ENCODE measurements around the gene KCMF1. TPM values are rescaled to one million over a fixed set of nuclear protein-coding genes. Genes with fewer than 3 reads are reported as not detected.

KCMF1 gene
- polyA plus RNA-seq, 1 donor: 43.9 TPM

DNA sequence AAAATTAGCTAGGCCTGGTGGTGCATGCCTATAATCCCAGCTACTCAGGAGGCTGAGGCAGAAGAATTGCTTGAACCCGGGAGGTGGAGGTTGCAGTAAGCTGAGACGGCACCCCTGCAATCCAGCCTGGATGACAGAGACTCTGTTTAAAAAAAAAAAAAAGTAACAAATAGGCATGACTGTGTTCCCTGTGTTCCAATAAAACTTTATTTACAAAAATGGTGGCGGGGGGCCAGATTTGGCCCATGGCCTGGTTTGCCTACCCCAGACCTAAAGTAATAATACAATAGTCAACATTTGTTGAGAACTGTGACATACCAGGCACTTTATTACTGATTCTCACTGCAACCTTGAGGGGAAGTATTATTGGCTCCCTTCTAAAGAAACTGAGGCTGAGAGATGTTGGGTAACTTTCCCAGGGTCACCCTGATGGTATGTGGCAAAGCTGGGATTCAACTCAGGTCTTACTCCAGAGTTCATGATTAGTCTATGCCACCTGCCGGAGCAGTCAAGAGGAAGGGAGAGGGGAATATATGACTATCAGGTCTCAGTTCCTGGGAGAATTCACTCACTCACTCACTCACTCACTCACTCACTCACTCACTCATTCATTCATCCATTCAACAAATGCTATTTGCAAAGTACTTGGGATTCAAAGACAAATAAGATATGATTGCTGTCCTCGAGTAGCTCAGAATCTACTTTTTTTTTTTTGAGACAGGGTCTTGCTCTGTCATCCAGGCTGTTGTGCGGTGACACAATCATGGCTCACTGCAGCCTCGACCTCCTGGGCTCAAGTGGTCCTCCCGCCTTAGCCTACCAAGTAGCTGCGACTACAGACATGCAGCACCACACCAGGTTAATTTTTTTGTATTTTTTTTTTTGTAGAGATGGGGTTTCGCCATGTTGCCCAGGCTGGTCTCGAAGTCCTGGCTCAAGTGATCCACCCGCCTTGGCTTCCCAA lies 14.3 kb upstream of the KCMF1 start:
- no peak for DNase-seq (ENCODE audit: low read depth)

DNA sequence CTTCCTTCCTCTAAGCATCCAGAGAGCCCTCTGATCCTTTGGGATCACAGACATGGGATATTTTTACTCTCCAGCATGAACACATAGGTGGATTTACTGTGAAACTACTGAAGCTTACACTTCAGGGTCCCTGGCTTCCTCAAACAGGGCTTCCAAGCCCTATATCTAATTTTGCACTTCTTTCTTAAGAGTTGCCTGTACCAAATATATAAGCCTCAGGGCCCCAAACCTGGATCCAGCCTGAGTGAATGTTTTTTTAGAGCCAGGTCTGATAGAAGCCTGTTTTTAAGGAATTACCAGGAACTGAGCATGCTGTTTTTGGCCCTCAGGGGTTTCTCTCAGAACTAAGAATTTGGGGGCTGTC lies 13.2 kb upstream of the KCMF1 start:
- no peak for DNase-seq (ENCODE audit: low read depth)

GRCh38 chr2:84958135-84959059 lies 12.6 kb upstream of the KCMF1 start:
- no peak for DNase-seq (ENCODE audit: low read depth)

DNA sequence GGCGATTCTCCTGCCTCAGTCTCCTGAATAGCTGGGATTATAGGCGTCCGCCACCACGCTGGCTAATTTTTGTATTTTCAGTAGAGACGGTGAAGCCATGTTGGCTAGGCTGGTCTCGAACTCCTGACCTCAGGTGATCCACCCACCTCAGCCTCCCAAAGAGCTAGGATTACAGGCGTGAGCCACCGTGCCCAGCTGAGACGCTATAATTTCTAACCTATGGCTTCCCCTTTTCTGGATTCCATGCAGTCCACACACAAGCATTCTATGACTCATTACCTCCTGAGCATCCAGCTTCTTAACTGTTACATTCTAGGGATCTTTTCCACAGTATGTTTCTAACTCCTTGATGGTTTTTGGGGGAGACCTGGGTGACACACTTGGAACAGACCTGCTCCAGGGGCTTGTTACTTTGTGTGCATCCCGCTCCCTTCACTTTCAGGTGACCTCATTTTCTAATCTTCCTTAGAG lies 11.8 kb upstream of the KCMF1 start:
- DNase-seq (ENCODE audit: low read depth): no peak

- DNase-seq (ENCODE audit: low read depth): no peak
These were observed 11.1 kb upstream of the KCMF1 start for GRCh38 chr2:84959566-84960506.

DNA sequence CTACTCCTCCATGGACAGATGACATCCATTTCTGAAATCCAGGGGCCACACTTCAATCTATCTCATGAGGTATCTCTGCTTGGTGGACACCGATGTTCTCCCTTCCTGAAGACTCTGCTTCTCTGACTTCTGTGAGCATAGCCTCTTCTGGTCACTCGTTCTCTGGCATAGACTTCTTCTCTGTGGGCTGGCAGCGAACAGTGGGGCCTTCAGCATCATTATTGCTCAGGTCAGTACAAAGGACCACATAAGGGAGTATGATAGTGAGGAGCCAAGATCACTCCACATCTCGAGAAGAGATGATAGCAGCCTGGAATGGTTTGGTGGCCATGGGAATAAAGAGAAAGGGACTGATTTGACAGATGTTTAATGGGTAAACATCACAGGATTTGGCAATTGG lies 8.0 kb upstream of the KCMF1 start:
- no peak for DNase-seq (ENCODE audit: low read depth)

DNA sequence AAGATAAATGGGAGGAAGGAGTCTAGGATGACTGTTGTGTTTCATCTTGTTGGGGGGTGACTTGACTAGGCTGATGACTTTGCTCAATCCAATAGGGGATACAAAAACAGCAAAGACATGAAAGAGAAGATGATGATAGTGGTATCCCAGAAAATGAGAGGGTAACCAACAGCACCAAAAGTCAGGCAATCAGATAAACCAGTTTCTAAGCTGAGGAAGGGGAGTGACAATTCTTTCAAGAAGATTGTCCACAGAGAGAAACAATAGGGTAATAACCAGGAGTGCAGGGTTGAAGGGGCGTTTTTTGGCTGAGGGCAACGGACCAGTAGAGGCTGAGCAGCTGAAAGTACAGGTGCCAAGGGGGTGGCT lies 7.7 kb upstream of the KCMF1 start:
- no peak for DNase-seq (ENCODE audit: low read depth)

GRCh38 chr2:84963692-84964405 lies 7.1 kb upstream of the KCMF1 start:
- DNase-seq (ENCODE audit: low read depth): no peak

- no peak for DNase-seq (ENCODE audit: low read depth)
These were observed 6.4 kb upstream of the KCMF1 start for GRCh38 chr2:84964406-84965191.

DNA sequence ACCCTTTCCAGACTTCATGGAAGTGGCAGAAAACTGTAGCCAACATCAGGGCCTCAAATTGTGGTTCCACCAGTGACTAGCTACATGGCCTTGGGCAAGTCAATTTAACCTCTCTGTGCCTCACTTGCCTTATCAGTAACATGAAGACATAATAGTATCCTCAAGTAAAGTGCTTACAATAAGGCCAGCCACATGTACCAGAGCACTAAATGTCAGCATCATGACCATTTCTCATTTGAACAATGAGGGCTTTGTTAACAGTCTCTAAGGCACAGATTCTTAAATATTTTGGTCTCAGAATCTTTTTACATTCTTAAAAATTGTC lies 5.8 kb upstream of the KCMF1 start:
- no peak for DNase-seq (ENCODE audit: low read depth)

DNA sequence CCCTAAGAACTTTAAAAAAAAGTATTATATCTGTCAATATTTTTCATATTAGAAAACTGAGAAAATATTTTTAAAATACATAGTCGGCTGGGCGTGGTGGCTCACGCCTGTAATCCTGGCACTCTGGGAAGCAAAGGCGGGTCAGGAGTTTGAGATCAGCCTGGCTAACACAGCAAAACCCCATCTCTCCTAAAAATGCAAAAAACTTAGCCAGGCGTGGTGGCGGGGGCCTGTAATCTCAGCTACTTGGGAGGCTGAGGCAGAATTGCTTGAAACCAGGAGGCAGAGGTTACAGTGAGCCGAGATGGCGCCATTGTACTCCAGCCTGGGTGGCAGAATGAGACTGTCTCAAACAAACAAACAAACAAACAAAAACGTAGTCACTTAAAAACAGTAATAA lies 5.1 kb upstream of the KCMF1 start:
- DNase-seq (ENCODE audit: low read depth): no peak

- no peak for DNase-seq (ENCODE audit: low read depth)
These were observed 4.2 kb upstream of the KCMF1 start for GRCh38 chr2:84966731-84967130.

DNA sequence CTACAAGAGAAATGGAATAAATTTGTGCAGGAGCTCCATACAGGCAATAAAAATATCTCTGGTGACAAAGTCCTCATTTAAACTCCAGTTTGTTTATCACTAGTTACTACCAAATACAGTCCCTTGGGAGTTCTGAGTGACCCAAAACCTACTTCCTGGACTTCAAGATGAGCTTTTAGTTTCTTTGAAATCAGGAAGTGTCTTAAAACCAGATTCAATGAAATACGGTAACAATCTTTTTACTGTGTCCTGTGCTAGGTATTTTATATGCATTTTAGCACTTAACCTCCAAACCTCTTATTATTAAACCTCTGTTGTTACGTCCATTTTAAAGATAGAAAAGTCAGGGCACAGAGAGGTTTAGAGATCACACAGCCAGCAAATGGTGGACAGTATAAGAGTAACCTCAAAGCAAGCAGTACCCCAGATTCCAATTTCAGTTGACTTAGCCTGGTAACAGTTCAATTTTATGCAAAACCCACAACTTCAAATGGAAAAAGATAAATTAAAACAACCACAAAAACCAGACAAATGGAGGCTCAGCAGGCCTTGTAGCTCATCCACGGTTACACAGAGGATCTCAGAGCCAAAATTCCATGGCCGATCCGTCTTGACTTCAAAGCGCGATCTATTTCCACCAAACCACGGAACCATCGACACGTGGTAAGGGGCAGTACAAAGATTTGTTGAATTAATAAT lies 1.3 kb upstream of the KCMF1 start:
- DNase-seq (ENCODE audit: low read depth): no peak

DNA sequence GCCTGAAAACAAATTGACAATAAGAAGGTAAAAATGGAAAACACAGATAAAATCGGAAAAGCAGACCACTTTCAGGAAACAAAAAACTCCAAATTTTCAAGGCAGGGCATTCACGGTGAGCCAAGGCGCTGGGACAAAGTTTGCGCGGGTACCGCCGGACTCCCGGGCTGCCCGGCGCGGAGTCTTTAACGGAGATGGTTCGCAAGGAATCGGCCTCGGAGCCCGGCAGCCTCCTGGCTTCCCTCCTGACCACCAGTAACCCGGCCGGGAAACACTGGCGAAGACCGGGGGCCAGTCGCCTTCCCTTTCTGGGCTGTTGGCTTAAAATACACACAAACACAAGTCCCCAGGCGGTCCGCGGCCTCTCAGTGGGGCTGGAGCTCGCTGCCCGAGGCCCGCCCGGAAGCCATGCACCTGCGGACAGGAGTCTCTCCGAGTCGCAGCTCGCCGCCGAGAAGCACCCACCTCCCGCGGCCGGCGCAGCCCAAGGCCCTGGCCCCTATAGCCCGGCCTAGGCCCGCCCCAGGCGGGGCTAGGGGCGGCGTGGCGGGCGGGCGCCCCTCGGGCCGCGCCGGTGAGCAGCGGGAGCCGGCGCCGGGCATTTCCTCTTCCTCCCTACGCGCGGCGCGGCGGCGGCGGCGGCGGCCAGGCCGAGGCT lies 622 bp upstream of the KCMF1 start:
- no peak for DNase-seq (ENCODE audit: low read depth)

- no peak for DNase-seq (ENCODE audit: low read depth)
These were observed 697 bp downstream of the KCMF1 start for GRCh38 chr2:84971510-84972206.

GRCh38 chr2:84972207-84972783 lies 1.3 kb downstream of the KCMF1 start:
- no peak for DNase-seq (ENCODE audit: low read depth)

GRCh38 chr2:84972932-84973331 lies 2.0 kb downstream of the KCMF1 start:
- DNase-seq (ENCODE audit: low read depth): no peak
